ENCODE data around the gene PRKCQ.

The PRKCQ gene

DNA sequence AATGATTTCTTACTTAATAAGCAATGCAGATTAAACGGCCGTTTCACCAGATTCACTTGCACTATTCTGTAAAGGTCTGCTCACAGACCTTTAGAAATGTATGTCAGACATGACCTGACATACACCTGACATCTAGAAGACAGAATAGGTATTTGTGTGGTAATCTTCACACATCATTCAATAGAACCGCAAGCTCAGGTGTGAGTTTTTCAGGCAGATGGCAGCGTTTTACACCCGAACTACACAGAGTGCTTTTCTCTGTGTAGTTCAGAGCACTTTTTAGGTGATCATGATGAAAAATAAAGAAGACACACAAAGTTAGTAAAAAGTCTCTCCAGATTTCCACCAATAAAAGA is 63.2 kb downstream of the PRKCQ start:
- no peak overlapping the region for H3K4ac ChIP-seq (ENCODE audit: low read length)
- H3K36me3 ChIP-seq (replicated peaks in 1 of 2; ENCODE audit: control insufficient read depth in 2 of 2, insufficient read depth in 2 of 2, low read length in 2 of 2) = no peaks in the 10 kb centered on the region
- H2BK5ac ChIP-seq (ENCODE audit: low read length) = no peak overlapping the region
- H3K4me3 ChIP-seq (ENCODE audit: low read length in 2 of 2) = no peak overlapping the region
- no peak overlapping the region for H4K8ac ChIP-seq (ENCODE audit: low read depth, low read length)
- H2AFZ ChIP-seq (ENCODE audit: low read length) = no peak overlapping the region
- H2BK120ac ChIP-seq (ENCODE audit: low read depth, low read length) = no peak overlapping the region
- no peak overlapping the region for H4K91ac ChIP-seq (ENCODE audit: low read depth, low read length, poor library complexity)
- peaks cover 0 to 12% (median 0%) of the 10 kb centered on the region in 3 experiments for H3K27me3 ChIP-seq (ENCODE audit: control insufficient read depth in 3 of 3, insufficient read depth in 3 of 3, low read depth in 1 of 3, low read length in 3 of 3)
- no peak overlapping the region for H3K18ac ChIP-seq (ENCODE audit: low read length)
- H3K9me3 ChIP-seq (replicated peaks in 1 of 2; ENCODE audit: control insufficient read depth in 2 of 2, insufficient read depth in 1 of 2, low read depth in 1 of 2, low read length in 2 of 2) = peaks cover 0 to 2% of the 10 kb centered on the region in 2 donors
- H3K27ac ChIP-seq (replicated peaks; ENCODE audit: low read length) = no peak overlapping the region
- no peaks in the 10 kb centered on the region for H3K79me1 ChIP-seq (ENCODE audit: low read depth, low read length)
- H2BK15ac ChIP-seq (ENCODE audit: low read length) = no peak overlapping the region
- H3K4me1 ChIP-seq (ENCODE audit: control insufficient read depth in 2 of 2, insufficient read depth in 1 of 2, low read depth in 1 of 2, low read length in 2 of 2) = peaks cover 0 to 4% of the 10 kb centered on the region in 2 donors
- H2BK12ac ChIP-seq (ENCODE audit: low read length) = no peak overlapping the region
- H2AK5ac ChIP-seq (ENCODE audit: low read depth, low read length) = no peak overlapping the region
- H3K4me2 ChIP-seq (ENCODE audit: insufficient read depth, low read length, poor library complexity, severe bottlenecking) = no peak overlapping the region
- no peak overlapping the region for H3K23ac ChIP-seq (ENCODE audit: low read depth, low read length, poor library complexity)
- no peak for DNase-seq (ENCODE audit: low spot score)
- H3K9ac ChIP-seq (ENCODE audit: low read depth, low read length, poor library complexity) = no peak overlapping the region
- no peak overlapping the region for H3K14ac ChIP-seq (ENCODE audit: low read length)
- no CpG with 5 or more reads among the region's 5 CpGs for WGBS, 2 donors (ENCODE audit: extremely low coverage in 2 of 2, insufficient read length in 2 of 2, insufficient replicate concordance in 1 of 2)

GRCh38 chr10:6516281-6516928 is 63.7 kb downstream of the PRKCQ start:
- H2BK5ac ChIP-seq (ENCODE audit: low read length) = no peak overlapping the region

GRCh38 chr10:6514844-6515780 is 65.0 kb downstream of the PRKCQ start:
- no peak for DNase-seq (ENCODE audit: low spot score)
- peaks cover 0 to 7% of the 10 kb centered on the region in 2 donors for H3K9me3 ChIP-seq (replicated peaks in 1 of 2; ENCODE audit: control insufficient read depth in 2 of 2, insufficient read depth in 1 of 2, low read depth in 1 of 2, low read length in 2 of 2)
- WGBS, 2 donors (ENCODE audit: extremely low coverage in 2 of 2, insufficient read length in 2 of 2, insufficient replicate concordance in 1 of 2) = no CpG with 5 or more reads among the region's 15 CpGs

More at GRCh38 chr10:6516281-6516928, 63.7 kb downstream of the PRKCQ start:
- WGBS, 2 donors (ENCODE audit: extremely low coverage in 2 of 2, insufficient read length in 2 of 2, insufficient replicate concordance in 1 of 2) = no CpG with 5 or more reads among the region's 7 CpGs
- H3K18ac ChIP-seq (ENCODE audit: low read length) = no peak overlapping the region
- H3K23ac ChIP-seq (ENCODE audit: low read depth, low read length, poor library complexity) = no peak overlapping the region
- no peak overlapping the region for H2BK12ac ChIP-seq (ENCODE audit: low read length)
- no peak overlapping the region for H3K4me2 ChIP-seq (ENCODE audit: insufficient read depth, low read length, poor library complexity, severe bottlenecking)
- no peak overlapping the region for H3K14ac ChIP-seq (ENCODE audit: low read length)
- peaks cover 0 to 12% (median 0%) of the 10 kb centered on the region in 3 experiments for H3K27me3 ChIP-seq (ENCODE audit: control insufficient read depth in 3 of 3, insufficient read depth in 3 of 3, low read depth in 1 of 3, low read length in 3 of 3)
- H4K91ac ChIP-seq (ENCODE audit: low read depth, low read length, poor library complexity) = no peak overlapping the region
- H3K9ac ChIP-seq (ENCODE audit: low read depth, low read length, poor library complexity) = no peak overlapping the region
- H3K4me1 ChIP-seq (ENCODE audit: control insufficient read depth in 2 of 2, insufficient read depth in 1 of 2, low read depth in 1 of 2, low read length in 2 of 2) = peaks cover 0 to 4% of the 10 kb centered on the region in 2 donors
- H3K4ac ChIP-seq (ENCODE audit: low read length) = no peak overlapping the region
- H3K4me3 ChIP-seq (ENCODE audit: low read length in 2 of 2) = no peak overlapping the region
- no peak overlapping the region for H2AFZ ChIP-seq (ENCODE audit: low read length)
- no peak overlapping the region for H4K8ac ChIP-seq (ENCODE audit: low read depth, low read length)
- no peak overlapping the region for H3K27ac ChIP-seq (replicated peaks; ENCODE audit: low read length)
- H3K79me1 ChIP-seq (ENCODE audit: low read depth, low read length) = no peaks in the 10 kb centered on the region
- H2BK15ac ChIP-seq (ENCODE audit: low read length) = no peak overlapping the region
- H2AK5ac ChIP-seq (ENCODE audit: low read depth, low read length) = no peak overlapping the region
- no peak for DNase-seq (ENCODE audit: low spot score)
- H3K9me3 ChIP-seq (replicated peaks in 1 of 2; ENCODE audit: control insufficient read depth in 2 of 2, insufficient read depth in 1 of 2, low read depth in 1 of 2, low read length in 2 of 2) = peaks cover 0 to 2% of the 10 kb centered on the region in 2 donors
- H3K36me3 ChIP-seq (replicated peaks in 1 of 2; ENCODE audit: control insufficient read depth in 2 of 2, insufficient read depth in 2 of 2, low read length in 2 of 2) = no peaks in the 10 kb centered on the region
- H2BK120ac ChIP-seq (ENCODE audit: low read depth, low read length) = no peak overlapping the region

DNA sequence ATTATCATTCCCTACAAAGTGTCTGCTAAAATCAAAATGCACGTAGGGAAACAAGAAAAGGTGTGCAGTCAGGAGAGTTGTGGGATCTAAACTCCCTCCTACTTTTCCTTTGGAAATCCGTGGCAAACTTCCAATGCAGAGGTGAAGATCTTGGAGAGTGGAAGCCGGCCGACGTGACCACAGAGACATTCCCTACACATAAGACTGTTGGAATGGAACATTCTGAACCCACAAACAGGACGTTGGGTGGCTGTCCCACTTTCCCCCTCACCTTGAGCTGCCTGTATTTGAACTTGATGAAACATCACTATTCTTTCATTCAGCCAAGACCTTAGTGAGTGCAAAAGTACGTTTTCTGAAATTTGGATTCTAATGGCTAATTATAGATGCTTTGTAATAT is 65.9 kb downstream of the PRKCQ start:
- Histone ChIP-seq H2BK15ac (ENCODE audit: low read length) (no peak overlapping the region), H3K9ac (ENCODE audit: low read depth, low read length, poor library complexity) (no peak overlapping the region), H4K8ac (ENCODE audit: low read depth, low read length) (no peak overlapping the region), H2AK5ac (ENCODE audit: low read depth, low read length) (no peak overlapping the region), H4K91ac (ENCODE audit: low read depth, low read length, poor library complexity) (no peak overlapping the region), H2BK5ac (ENCODE audit: low read length) (no peak overlapping the region), H2BK12ac (ENCODE audit: low read length) (no peak overlapping the region), H3K4me2 (ENCODE audit: insufficient read depth, low read length, poor library complexity, severe bottlenecking) (no peak overlapping the region), H3K9me3 (replicated peaks in 1 of 2; ENCODE audit: control insufficient read depth in 2 of 2, insufficient read depth in 1 of 2, low read depth in 1 of 2, low read length in 2 of 2) (peaks cover 0 to 7% of the 10 kb centered on the region in 2 donors), H3K79me1 (ENCODE audit: low read depth, low read length) (no peaks in the 10 kb centered on the region), H3K36me3 (replicated peaks in 1 of 2; ENCODE audit: control insufficient read depth in 2 of 2, insufficient read depth in 2 of 2, low read length in 2 of 2) (no peaks in the 10 kb centered on the region), H3K4ac (ENCODE audit: low read length) (no peak overlapping the region), H3K18ac (ENCODE audit: low read length) (no peak overlapping the region), H3K4me3 (ENCODE audit: low read length in 2 of 2) (no peak overlapping the region), H3K4me1 (ENCODE audit: control insufficient read depth in 2 of 2, insufficient read depth in 1 of 2, low read depth in 1 of 2, low read length in 2 of 2) (peaks cover 0 to 4% of the 10 kb centered on the region in 2 donors), H3K14ac (ENCODE audit: low read length) (no peak overlapping the region), H2BK120ac (ENCODE audit: low read depth, low read length) (no peak overlapping the region), H3K27ac (replicated peaks; ENCODE audit: low read length) (no peak overlapping the region), H3K27me3 (ENCODE audit: control insufficient read depth in 3 of 3, insufficient read depth in 3 of 3, low read depth in 1 of 3, low read length in 3 of 3) (peaks cover 0 to 12% (median 0%) of the 10 kb centered on the region in 3 experiments), H2AFZ (ENCODE audit: low read length) (no peak overlapping the region), H3K23ac (ENCODE audit: low read depth, low read length, poor library complexity) (no peak overlapping the region)
- DNase-seq (ENCODE audit: low spot score) = no peak
- WGBS, 2 donors (ENCODE audit: extremely low coverage in 2 of 2, insufficient read length in 2 of 2, insufficient replicate concordance in 1 of 2) = no CpG with 5 or more reads among the region's 7 CpGs

More at GRCh38 chr10:6514844-6515780, 65.0 kb downstream of the PRKCQ start:
- no peak overlapping the region for H2AK5ac ChIP-seq (ENCODE audit: low read depth, low read length)
- H3K9ac ChIP-seq (ENCODE audit: low read depth, low read length, poor library complexity) = no peak overlapping the region
- no peak overlapping the region for H2BK12ac ChIP-seq (ENCODE audit: low read length)
- no peak overlapping the region for H3K4me2 ChIP-seq (ENCODE audit: insufficient read depth, low read length, poor library complexity, severe bottlenecking)
- no peak overlapping the region for H4K91ac ChIP-seq (ENCODE audit: low read depth, low read length, poor library complexity)
- peaks cover 0 to 4% of the 10 kb centered on the region in 2 donors for H3K4me1 ChIP-seq (ENCODE audit: control insufficient read depth in 2 of 2, insufficient read depth in 1 of 2, low read depth in 1 of 2, low read length in 2 of 2)
- H2AFZ ChIP-seq (ENCODE audit: low read length) = no peak overlapping the region
- no peak overlapping the region for H3K4me3 ChIP-seq (ENCODE audit: low read length in 2 of 2)
- H3K18ac ChIP-seq (ENCODE audit: low read length) = no peak overlapping the region
- H3K27me3 ChIP-seq (ENCODE audit: control insufficient read depth in 3 of 3, insufficient read depth in 3 of 3, low read depth in 1 of 3, low read length in 3 of 3) = peaks cover 0 to 12% (median 0%) of the 10 kb centered on the region in 3 experiments
- H3K14ac ChIP-seq (ENCODE audit: low read length) = no peak overlapping the region
- H2BK120ac ChIP-seq (ENCODE audit: low read depth, low read length) = no peak overlapping the region
- H3K23ac ChIP-seq (ENCODE audit: low read depth, low read length, poor library complexity) = no peak overlapping the region
- no peak overlapping the region for H3K4ac ChIP-seq (ENCODE audit: low read length)
- H3K36me3 ChIP-seq (replicated peaks in 1 of 2; ENCODE audit: control insufficient read depth in 2 of 2, insufficient read depth in 2 of 2, low read length in 2 of 2) = no peaks in the 10 kb centered on the region
- H2BK5ac ChIP-seq (ENCODE audit: low read length) = no peak overlapping the region
- no peak overlapping the region for H3K27ac ChIP-seq (replicated peaks; ENCODE audit: low read length)
- H2BK15ac ChIP-seq (ENCODE audit: low read length) = no peak overlapping the region
- no peaks in the 10 kb centered on the region for H3K79me1 ChIP-seq (ENCODE audit: low read depth, low read length)
- H4K8ac ChIP-seq (ENCODE audit: low read depth, low read length) = no peak overlapping the region
